Measurements from ENCODE around the gene PIGA.

The PIGA gene

GRCh38 chrX:15335135-15336022 is at the start of gene PIGA:
Gene PIGA, minus strand, starts transcription at chrX:15335523. Its CDS starts 3,593 bp downstream, at chrX:15331930.
- peak within 1 kb of the TSS; percentile 67 for H3K4me3 ChIP-seq (replicated peaks; ENCODE audit: low read depth, low read length)
- peak; percentile 80 for DNase-seq (ENCODE audit: extremely low read depth, low read depth)
- TF ChIP-seq CTCF (IDR thresholded peaks at IDR 0.05; ENCODE audit: low read depth, low read length, missing control alignments) = no peak

GRCh38 chrX:15384304-15384703 is 49.0 kb upstream of the PIGA start, which contains the start of gene VEGFD:
Gene VEGFD, minus strand, starts transcription at chrX:15384413. Its CDS starts 467 bp downstream, at chrX:15383946.
- DNase-seq (ENCODE audit: extremely low read depth, low read depth) = no peak
- TF ChIP-seq CTCF (IDR thresholded peaks at IDR 0.05; ENCODE audit: low read depth, low read length, missing control alignments) = no peak
- H3K4me3 ChIP-seq (replicated peaks; ENCODE audit: low read depth, low read length) = no peak within 1 kb of the TSS

GRCh38 chrX:15382813-15383212 is 47.5 kb upstream of the PIGA start:
- H3K4me3 ChIP-seq (replicated peaks; ENCODE audit: low read depth, low read length) = no peak overlapping the region
- DNase-seq (ENCODE audit: extremely low read depth, low read depth) = no peak
- TF ChIP-seq CTCF (IDR thresholded peaks at IDR 0.05; ENCODE audit: low read depth, low read length, missing control alignments) = peak; percentile 18

- no peak for TF ChIP-seq CTCF (IDR thresholded peaks at IDR 0.05; ENCODE audit: low read depth, low read length, missing control alignments)
- DNase-seq (ENCODE audit: extremely low read depth, low read depth) = peak; percentile 12
- no peak overlapping the region for H3K4me3 ChIP-seq (replicated peaks; ENCODE audit: low read depth, low read length)
These were observed 41.6 kb upstream of the PIGA start for GRCh38 chrX:15376956-15377355.

GRCh38 chrX:15373976-15374375 is 38.7 kb upstream of the PIGA start:
- H3K4me3 ChIP-seq (replicated peaks; ENCODE audit: low read depth, low read length) = no peak overlapping the region
- DNase-seq (ENCODE audit: extremely low read depth, low read depth) = peak; percentile 54
- TF ChIP-seq CTCF (IDR thresholded peaks at IDR 0.05; ENCODE audit: low read depth, low read length, missing control alignments) = no peak

- no peak overlapping the region for H3K4me3 ChIP-seq (replicated peaks; ENCODE audit: low read depth, low read length)
- no peak for TF ChIP-seq CTCF (IDR thresholded peaks at IDR 0.05; ENCODE audit: low read depth, low read length, missing control alignments)
- DNase-seq (ENCODE audit: extremely low read depth, low read depth) = no peak
These were observed 31.4 kb upstream of the PIGA start for GRCh38 chrX:15366506-15367352.
